GM12891 (cell line): ENCODE measurements around the gene OPN5.

Source experiments
- DNase-seq: peaks from one replicate; pipeline ENCODE4 v3.0.0; 2011; ENCODE audit warnings: low spot score; ENCODE audit not compliant: insufficient read length
- FAIRE-seq: peaks from 2 replicates; lab custom pipeline; 2011; peaks lifted over from hg19 to GRCh38; lab: Jason Lieb, UNC
- PAX5 ChIP-seq: IDR thresholded peaks from 2 replicates; pipeline ENCODE4 v1.6.1; 2011; ENCODE audit warnings: low read length, moderate library complexity, mild to moderate bottlenecking; ENCODE audit not compliant: insufficient read depth, severe bottlenecking
- POLR2A ChIP-seq: IDR thresholded peaks from 2 replicates; pipeline ENCODE4 v1.6.1; 2011; ENCODE audit warnings: low read depth, low read length, control low read depth
- POLR2AphosphoS5 ChIP-seq: IDR thresholded peaks from 2 replicates; pipeline ENCODE4 v1.6.1; 2011; ENCODE audit warnings: low read depth, low read length, control low read depth
- POU2F2 ChIP-seq: IDR thresholded peaks from 2 replicates; pipeline ENCODE4 v1.6.1; 2011; ENCODE audit warnings: low read depth, mild to moderate bottlenecking, control low read depth, low read length, moderate library complexity
- SPI1 ChIP-seq: IDR thresholded peaks from 2 replicates; pipeline ENCODE4 v1.6.1; 2011; ENCODE audit warnings: low read depth, low read length, control low read depth
- TAF1 ChIP-seq: IDR thresholded peaks from 2 replicates; pipeline ENCODE4 v1.6.1; 2011; ENCODE audit warnings: low read depth, low read length, control low read depth

Gene OPN5

GRCh38 chr6:47851091-47851490 is 69.3 kb downstream of the OPN5 start:
- TF ChIP-seq POLR2AphosphoS5: no peak
- TF ChIP-seq TAF1: no peak
- TF ChIP-seq SPI1: no peak
- no peak for TF ChIP-seq POU2F2
- no peak for TF ChIP-seq POLR2A
- TF ChIP-seq PAX5: no peak
- FAIRE-seq (no peak), DNase-seq (no peak)

GRCh38 chr6:47852727-47853126 is 70.9 kb downstream of the OPN5 start:
- TF ChIP-seq POLR2AphosphoS5: no peak
- TF ChIP-seq TAF1: no peak
- TF ChIP-seq POU2F2: no peak
- no peak for TF ChIP-seq PAX5
- no peak for TF ChIP-seq SPI1
- no peak for TF ChIP-seq POLR2A
- FAIRE-seq (no peak), DNase-seq (no peak)

- FAIRE-seq (no peak), DNase-seq (no peak)
- TF ChIP-seq POLR2AphosphoS5 (no peak), SPI1 (no peak), TAF1 (no peak), PAX5 (no peak), POU2F2 (no peak), POLR2A (no peak)
These were observed 71.9 kb downstream of the OPN5 start for GRCh38 chr6:47853766-47854165.

- no peak for DNase-seq
- FAIRE-seq: no peak
- TF ChIP-seq POU2F2 (no peak), PAX5 (no peak), POLR2A (no peak)
These were observed 73.1 kb downstream of the OPN5 start for GRCh38 chr6:47854971-47855370.

GRCh38 chr6:47859175-47859574 is 77.3 kb downstream of the OPN5 start:
- DNase-seq (no peak), FAIRE-seq (no peak)
- no peak for TF ChIP-seq POU2F2
- TF ChIP-seq POLR2AphosphoS5: no peak
- TF ChIP-seq TAF1: no peak
- no peak for TF ChIP-seq SPI1
- no peak for TF ChIP-seq POLR2A
- no peak for TF ChIP-seq PAX5

GRCh38 chr6:47862731-47863130 is 80.9 kb downstream of the OPN5 start:
- TF ChIP-seq POLR2AphosphoS5 (no peak), POLR2A (no peak), SPI1 (no peak), TAF1 (no peak), PAX5 (no peak), POU2F2 (no peak)
- no peak for DNase-seq
- FAIRE-seq: no peak

- DNase-seq: no peak
- no peak for FAIRE-seq
- no peak for TF ChIP-seq POU2F2
- TF ChIP-seq PAX5: no peak
- no peak for TF ChIP-seq TAF1
- TF ChIP-seq POLR2A: no peak
- no peak for TF ChIP-seq SPI1
- TF ChIP-seq POLR2AphosphoS5: no peak
These were observed 83.4 kb downstream of the OPN5 start for GRCh38 chr6:47865206-47865605.

- DNase-seq: no peak
- no peak for FAIRE-seq
- no peak for TF ChIP-seq TAF1
- no peak for TF ChIP-seq POLR2A
- no peak for TF ChIP-seq SPI1
These were observed 93.8 kb downstream of the OPN5 start for GRCh38 chr6:47875593-47875992.
